ENCODE data around the gene CDC42.

- no peak for TF ChIP-seq CTCF (IDR thresholded peaks at IDR 0.05; ENCODE audit: low read depth, low read length)
- no peak for TF ChIP-seq EZH2phosphoT487 (IDR thresholded peaks at IDR 0.05; ENCODE audit: low read depth)
These were observed 35.8 kb downstream of the CDC42 start for GRCh38 chr1:22088331-22088730.

All from OCI-LY3 (cell line).